Prostate gland (tissue), 2 donors: ENCODE measurements around the gene HAUS8.

Experiments used
- POLR2A ChIP-seq: fragments of 450-650 bp; IDR thresholded peaks from one replicate; pipeline ENCODE4 v1.6.1; 2016; ENCODE audit warnings: antibody characterized with exemption, mild to moderate bottlenecking
- TF ChIP-seq, protein P1 (sequence below), 4 experiments: fragments of 200-600 bp in 2 of 4; fragments of 450-650 bp in 2 of 4; sonication (generic) in 2 of 4; IDR thresholded peaks; 1 replicate in 3 of 4; 2 replicates in 1 of 4; pipeline ENCODE4 v1.5.1; 2016 to 2019; ENCODE audit warnings: antibody characterized with exemption in 4 of 4, mild to moderate bottlenecking in 2 of 4, moderate library complexity in 2 of 4

- TF ChIP-seq, protein P1, sequence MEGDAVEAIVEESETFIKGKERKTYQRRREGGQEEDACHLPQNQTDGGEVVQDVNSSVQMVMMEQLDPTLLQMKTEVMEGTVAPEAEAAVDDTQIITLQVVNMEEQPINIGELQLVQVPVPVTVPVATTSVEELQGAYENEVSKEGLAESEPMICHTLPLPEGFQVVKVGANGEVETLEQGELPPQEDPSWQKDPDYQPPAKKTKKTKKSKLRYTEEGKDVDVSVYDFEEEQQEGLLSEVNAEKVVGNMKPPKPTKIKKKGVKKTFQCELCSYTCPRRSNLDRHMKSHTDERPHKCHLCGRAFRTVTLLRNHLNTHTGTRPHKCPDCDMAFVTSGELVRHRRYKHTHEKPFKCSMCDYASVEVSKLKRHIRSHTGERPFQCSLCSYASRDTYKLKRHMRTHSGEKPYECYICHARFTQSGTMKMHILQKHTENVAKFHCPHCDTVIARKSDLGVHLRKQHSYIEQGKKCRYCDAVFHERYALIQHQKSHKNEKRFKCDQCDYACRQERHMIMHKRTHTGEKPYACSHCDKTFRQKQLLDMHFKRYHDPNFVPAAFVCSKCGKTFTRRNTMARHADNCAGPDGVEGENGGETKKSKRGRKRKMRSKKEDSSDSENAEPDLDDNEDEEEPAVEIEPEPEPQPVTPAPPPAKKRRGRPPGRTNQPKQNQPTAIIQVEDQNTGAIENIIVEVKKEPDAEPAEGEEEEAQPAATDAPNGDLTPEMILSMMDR (IDR thresholded peaks at IDR 0.05), result no peak
- no peak for TF ChIP-seq POLR2A
Measured at GRCh38 chr19:17026706-17027534, 48.3 kb downstream of the HAUS8 start, which contains the start of gene CPAMD8.
